AG10803 (cell line): ENCODE results near the gene PRSS57.
"Not testable (repeated sequence)": the region's sequence is repeated elsewhere in the genome, so short reads cannot be mapped to it uniquely, and the experiment has no call there.

Experiments
- DNase-seq: peaks from one replicate; pipeline ENCODE4 v3.0.0; 2010; ENCODE audit warnings: low read depth
- H3K4me3 ChIP-seq: 2 replicates; pipeline ENCODE4 v1.5.1; 2011; ENCODE audit warnings: mild to moderate bottlenecking, low read length, control low read depth
- CTCF ChIP-seq: conservative IDR thresholded peaks from 2 replicates; pipeline ENCODE4 v1.5.1; 2011; ENCODE audit warnings: mild to moderate bottlenecking, low read length, control low read depth, inconsistent platforms

Gene PRSS57

GRCh38 chr19:703651-704446 lies 8.6 kb upstream of the PRSS57 start:
- DNase-seq: no peak
- TF ChIP-seq CTCF: no peak
- H3K4me3 ChIP-seq: no peak overlapping the region

GRCh38 chr19:703329-703650 lies 8.0 kb upstream of the PRSS57 start:
- no peak overlapping the region for H3K4me3 ChIP-seq
- no peak for TF ChIP-seq CTCF
- no peak for DNase-seq

- DNase-seq, H3K4me3 ChIP-seq: not testable (repeated sequence)
These were observed 7.6 kb upstream of the PRSS57 start for GRCh38 chr19:702847-703246.

- H3K4me3 ChIP-seq, DNase-seq: not testable (repeated sequence)
These were observed 4.6 kb upstream of the PRSS57 start for GRCh38 chr19:699885-700284.

- DNase-seq, H3K4me3 ChIP-seq: not testable (repeated sequence)
These were observed 3.3 kb upstream of the PRSS57 start for GRCh38 chr19:698529-698928.

GRCh38 chr19:694481-695351 lies 536 bp downstream of the PRSS57 start:
- TF ChIP-seq CTCF: no peak
- DNase-seq: no peak
- no peak overlapping the region for H3K4me3 ChIP-seq

- no peak for DNase-seq
- no peak overlapping the region for H3K4me3 ChIP-seq
- TF ChIP-seq CTCF: no peak
These were observed 5.0 kb downstream of the PRSS57 start for GRCh38 chr19:690203-690602.

GRCh38 chr19:688992-689391 lies 6.3 kb downstream of the PRSS57 start:
- TF ChIP-seq CTCF: no peak
- DNase-seq: no peak
- H3K4me3 ChIP-seq: no peak overlapping the region
